OCI-LY3 (cell line): ENCODE measurements around the gene RPL13.

Source experiments
- H2AFZ ChIP-seq: fragments of 200-600, 300-600 bp; shearing (Covaris generic); 2 replicates; pipeline ENCODE4 v1.6.0; 2014; ENCODE audit warnings: antibody characterized with exemption, low read depth, low read length
- H3K27ac ChIP-seq: fragments of 200-600, 300-600 bp; sonication (generic); 2 replicates; pipeline ENCODE4 v1.5.1; 2014; ENCODE audit warnings: mild to moderate bottlenecking, low read length, moderate library complexity, mixed read lengths
- H3K27me3 ChIP-seq: fragments of 200-600, 300-600 bp; sonication (generic); 2 replicates; pipeline ENCODE4 v1.6.1; 2014; ENCODE audit warnings: low read depth, low read length, mixed read lengths
- H3K36me3 ChIP-seq: fragments of 200-600, 300-600 bp; sonication (generic); replicated peaks from 2 replicates; pipeline ENCODE3; 2014; ENCODE audit warnings: low read depth, low read length, mixed read lengths
- H3K4me1 ChIP-seq: fragments of 300-600, 200-600 bp; sonication (generic); 2 replicates; pipeline ENCODE4 v1.6.1; 2014; ENCODE audit warnings: low read length, mixed read lengths
- H3K4me2 ChIP-seq: fragments of 200-600, 300-600 bp; sonication (generic); 2 replicates; pipeline ENCODE4 v1.6.1; 2014; ENCODE audit warnings: low read length, mixed read lengths
- H3K4me3 ChIP-seq: fragments of 300-600, 200-600 bp; sonication (generic); 2 replicates; pipeline ENCODE4 v1.5.1; 2014; ENCODE audit warnings: antibody characterized with exemption, mild to moderate bottlenecking, low read length, moderate library complexity
- H3K79me2 ChIP-seq: fragments of 300-600, 200-600 bp; shearing (Covaris generic); 2 replicates; pipeline ENCODE4 v1.6.1; 2014; ENCODE audit warnings: mild to moderate bottlenecking, low read length, mixed read lengths
- H3K9ac ChIP-seq: fragments of 300-600, 200-600 bp; shearing (Covaris generic); 2 replicates; pipeline ENCODE4 v1.6.0; 2014; ENCODE audit warnings: mild to moderate bottlenecking, low read length, moderate library complexity
- H3K9me3 ChIP-seq: fragments of 200-600, 300-600 bp; shearing (Covaris generic); 2 replicates; pipeline ENCODE4 v1.6.1; 2014; ENCODE audit warnings: low read length, mixed read lengths; ENCODE audit not compliant: insufficient read depth
- H4K20me1 ChIP-seq: fragments of 200-600, 300-600 bp; sonication (generic); 2 replicates; pipeline ENCODE4 v1.6.1; 2016; ENCODE audit warnings: low read length, mixed read lengths; ENCODE audit not compliant: insufficient read depth
- CTCF ChIP-seq: fragments of 200-600, 300-600 bp; sonication (generic); IDR thresholded peaks from 2 replicates; pipeline ENCODE4 v1.5.1; 2014; ENCODE audit warnings: antibody characterized with exemption, low read length, low read depth
- EZH2phosphoT487 ChIP-seq: fragments of 200-600 bp; shearing (Covaris generic); IDR thresholded peaks from 2 replicates; pipeline ENCODE4 v1.6.1; 2018; ENCODE audit warnings: antibody characterized with exemption, mixed run types, low read depth

Gene RPL13

GRCh38 chr16:89574681-89575246, 14.3 kb downstream of the RPL13 start:
- Histone ChIP-seq H4K20me1 (no peaks in the 10 kb centered on the region), H3K27ac (peak overlapping the region; percentile 30), H3K4me1 (peaks cover 13% of the 10 kb centered on the region), H2AFZ (peak overlapping the region; percentile 62), H3K4me3 (peak overlapping the region; percentile 98), H3K27me3 (no peaks in the 10 kb centered on the region), H3K79me2 (peaks cover 25% of the 10 kb centered on the region), H3K36me3 (peaks cover 8% of the 10 kb centered on the region), H3K4me2 (peak overlapping the region; percentile 99), H3K9me3 (no peaks in the 10 kb centered on the region), H3K9ac (peak overlapping the region; percentile 84)
- peak; percentile 72 for TF ChIP-seq CTCF
- TF ChIP-seq EZH2phosphoT487 = no peak

GRCh38 chr16:89575247-89576152, 15.0 kb downstream of the RPL13 start, which contains the start of gene CPNE7:
TSS of gene CPNE7 (plus strand) at chr16:89575758. CDS start at chr16:89575898, 140 bp downstream.
- peak within 1 kb of the TSS; percentile 30 for H3K27ac ChIP-seq
- H3K4me1 ChIP-seq = peaks cover 13% of the 10 kb centered on the region
- peak within 1 kb of the TSS; percentile 99 for H3K4me2 ChIP-seq
- H3K79me2 ChIP-seq = peaks cover 25% of the 10 kb centered on the region
- H4K20me1 ChIP-seq = no peaks in the 10 kb centered on the region
- peak within 1 kb of the TSS; percentile 91 for H3K9ac ChIP-seq
- peak within 1 kb of the TSS; percentile 98 for H3K4me3 ChIP-seq
- H2AFZ ChIP-seq = peak within 1 kb of the TSS; percentile 62
- H3K27me3 ChIP-seq = no peaks in the 10 kb centered on the region
- no peak for TF ChIP-seq EZH2phosphoT487
- TF ChIP-seq CTCF = no peak
- no peaks in the 10 kb centered on the region for H3K9me3 ChIP-seq
- H3K36me3 ChIP-seq = peaks cover 8% of the 10 kb centered on the region

- peaks cover 13% of the 10 kb centered on the region for H3K4me1 ChIP-seq
- H3K9me3 ChIP-seq = no peaks in the 10 kb centered on the region
- H4K20me1 ChIP-seq = no peaks in the 10 kb centered on the region
- no peak for TF ChIP-seq CTCF
- no peak for TF ChIP-seq EZH2phosphoT487
- no peak overlapping the region for H2AFZ ChIP-seq
- H3K27me3 ChIP-seq = no peaks in the 10 kb centered on the region
- H3K79me2 ChIP-seq = peaks cover 25% of the 10 kb centered on the region
- H3K36me3 ChIP-seq = peaks cover 8% of the 10 kb centered on the region
- peak overlapping the region; percentile 83 for H3K4me2 ChIP-seq
- H3K9ac ChIP-seq = peak overlapping the region; percentile 91
- H3K4me3 ChIP-seq = peak overlapping the region; percentile 98
- no peak overlapping the region for H3K27ac ChIP-seq
Measured at GRCh38 chr16:89576153-89577054, 15.9 kb downstream of the RPL13 start.
